Sciatic nerve (tissue), 2 donors: ENCODE data around the gene SCG5. TPM values are rescaled to one million over a fixed set of nuclear protein-coding genes. Genes with fewer than 3 reads are reported as not detected.
"Not testable (repeated sequence)": the region's sequence is repeated elsewhere in the genome, so short reads cannot be mapped to it uniquely, and the experiment has no call there.

Experiments
- ATAC-seq: fragments of 200-7000 bp; cut with Tn5 transposase; one replicate; pipeline ENCODE4 v1.9.1; 2020; ENCODE audit warnings: mild to moderate bottlenecking, moderate library complexity
- DNase-seq: peaks from one replicate; pipeline ENCODE4 v3.0.0-alpha.2; 2020; ENCODE audit warnings: low spot score
- intact Hi-C: fragments of 100-400 bp; cut with DNase I; formaldehyde crosslinking; loops from one replicate; pipeline ENCODE4 v1.14.2; 2022
- total RNA-seq: library from RNA; stranded (reverse); fragmentation: NEBNext Ultra II Directional; extraction: Animal tissue kit (Norgen Biotek cat#: 25700); gene quantifications from one replicate; pipeline ENCODE4 v1.2.1, GENCODE V29; 2021
- donor health status: DM: no; HTN: no; CAD: no.
- donor health status: DM: no; HTN: no; CAD: no.

Gene SCG5, protein sequence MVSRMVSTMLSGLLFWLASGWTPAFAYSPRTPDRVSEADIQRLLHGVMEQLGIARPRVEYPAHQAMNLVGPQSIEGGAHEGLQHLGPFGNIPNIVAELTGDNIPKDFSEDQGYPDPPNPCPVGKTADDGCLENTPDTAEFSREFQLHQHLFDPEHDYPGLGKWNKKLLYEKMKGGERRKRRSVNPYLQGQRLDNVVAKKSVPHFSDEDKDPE
- 2.5 TPM for total RNA-seq

DNA sequence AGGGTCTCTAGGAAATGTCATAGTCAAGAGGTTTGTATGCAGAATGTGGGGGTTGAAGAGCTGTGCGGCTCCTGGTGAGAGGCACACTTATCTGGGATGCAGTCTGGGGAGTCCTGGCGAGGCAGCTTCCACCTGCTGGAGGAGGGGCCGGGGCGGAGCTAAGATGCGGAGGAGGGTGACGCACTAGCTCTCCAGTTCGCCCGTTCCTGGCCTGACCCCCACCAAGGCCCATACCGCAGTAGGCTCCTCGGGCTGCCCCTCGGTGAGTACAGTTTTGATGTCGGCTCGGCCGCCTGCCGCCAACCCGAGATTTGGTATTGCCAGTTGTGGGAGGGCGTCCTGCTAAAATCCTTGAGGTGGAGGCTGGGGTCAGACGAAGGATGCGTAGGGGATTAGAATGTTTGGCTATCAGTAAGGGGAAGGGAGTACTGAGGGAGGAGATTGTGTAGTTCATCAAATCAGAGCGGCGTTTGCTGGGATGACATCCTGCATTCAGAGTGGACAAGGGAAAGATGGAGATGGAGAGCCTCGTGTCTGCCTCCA, at the start of gene SCG5:
SCG5 (plus strand) TSS at position 194 of the 543 bp plus-strand sequence. CDS start 1,883 bp downstream, outside the sequence.
- intact Hi-C loops, result no loop called here
- DNase-seq (no peak), ATAC-seq (peak; percentile 46)

DNA sequence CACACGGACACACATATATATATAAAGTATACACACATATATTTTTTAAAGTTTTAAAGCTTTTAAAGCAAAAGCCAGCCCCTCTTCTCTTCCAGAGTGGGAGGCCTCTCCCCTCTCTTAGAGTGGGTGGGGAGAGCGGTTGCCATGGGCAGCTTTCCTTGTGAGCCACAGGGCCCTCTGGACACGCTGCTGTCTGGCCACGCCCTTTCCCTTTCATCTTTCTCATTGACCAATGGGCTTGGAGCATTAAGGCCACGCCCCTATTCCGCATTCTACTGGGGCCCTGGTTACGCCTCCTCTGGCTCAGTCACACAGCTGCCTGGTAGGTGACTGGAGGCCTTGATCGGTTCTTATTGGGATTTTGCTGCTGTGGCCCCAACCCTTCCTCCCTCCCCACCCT, 48.4 kb upstream of the SCG5 start, which contains the start of gene GOLGA8N:
GOLGA8N (plus strand) TSS at position 306 of the 400 bp plus-strand sequence.
- intact Hi-C loops, ATAC-seq, DNase-seq: not testable (repeated sequence)

DNA sequence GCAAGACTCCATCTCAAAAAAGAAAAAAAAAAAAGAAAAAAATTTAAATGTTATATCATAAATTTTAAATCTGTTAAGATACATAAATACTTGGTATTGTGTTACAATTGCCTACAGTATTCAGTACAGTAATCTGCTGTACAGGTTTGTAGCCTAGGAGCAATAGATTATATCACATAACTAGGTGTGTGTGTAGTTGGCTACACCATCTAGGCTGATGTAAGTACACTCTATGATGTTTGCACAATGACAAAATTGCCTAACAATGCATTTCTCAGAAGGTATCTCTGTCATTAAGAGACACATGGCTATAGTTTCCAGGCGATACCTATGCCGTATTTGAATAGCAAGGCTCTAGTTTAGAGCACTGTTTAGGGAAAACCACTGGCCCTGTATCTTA, 32.0 kb upstream of the SCG5 start:
- DNase-seq, intact Hi-C loops, ATAC-seq: not testable (repeated sequence)

DNA sequence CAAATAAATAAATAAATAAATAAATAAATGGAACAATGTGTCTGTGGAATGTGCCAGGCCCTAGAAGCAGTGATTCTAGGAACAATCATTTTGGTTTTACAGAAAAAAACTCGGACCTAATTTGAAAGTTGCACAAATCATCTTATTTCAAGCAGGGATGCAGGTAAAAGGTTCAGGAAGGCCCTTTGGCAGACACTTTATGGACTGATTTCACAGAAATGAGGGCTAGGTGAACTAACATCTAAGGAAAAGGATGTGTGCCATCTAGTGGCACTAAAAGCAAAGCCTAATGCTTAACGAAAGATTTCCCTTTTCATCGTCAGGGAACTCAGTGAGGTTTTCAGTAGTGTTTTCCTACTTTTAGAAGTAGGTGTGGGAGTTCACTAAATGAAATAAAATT, 30.8 kb upstream of the SCG5 start:
- DNase-seq, intact Hi-C loops, ATAC-seq: not testable (repeated sequence)

DNA sequence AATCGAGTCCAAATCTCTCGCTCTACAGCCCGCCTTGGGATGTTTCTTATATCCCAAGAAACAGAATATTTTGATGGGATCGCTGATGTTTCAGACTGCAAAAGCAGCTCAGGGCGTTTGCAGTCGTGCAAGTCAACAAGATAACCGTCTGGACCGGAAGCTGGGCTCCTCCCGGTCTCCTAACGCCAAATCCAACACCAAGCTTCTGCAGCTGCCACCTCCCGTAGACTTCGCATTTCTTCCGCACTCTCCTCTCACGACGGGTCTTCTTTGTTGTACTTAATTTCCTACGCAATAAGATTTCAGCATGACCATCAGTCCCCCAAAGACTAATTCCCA, 26.8 kb upstream of the SCG5 start:
- ATAC-seq, result peak; percentile 82
- intact Hi-C loops, DNase-seq: not testable (repeated sequence)

DNA sequence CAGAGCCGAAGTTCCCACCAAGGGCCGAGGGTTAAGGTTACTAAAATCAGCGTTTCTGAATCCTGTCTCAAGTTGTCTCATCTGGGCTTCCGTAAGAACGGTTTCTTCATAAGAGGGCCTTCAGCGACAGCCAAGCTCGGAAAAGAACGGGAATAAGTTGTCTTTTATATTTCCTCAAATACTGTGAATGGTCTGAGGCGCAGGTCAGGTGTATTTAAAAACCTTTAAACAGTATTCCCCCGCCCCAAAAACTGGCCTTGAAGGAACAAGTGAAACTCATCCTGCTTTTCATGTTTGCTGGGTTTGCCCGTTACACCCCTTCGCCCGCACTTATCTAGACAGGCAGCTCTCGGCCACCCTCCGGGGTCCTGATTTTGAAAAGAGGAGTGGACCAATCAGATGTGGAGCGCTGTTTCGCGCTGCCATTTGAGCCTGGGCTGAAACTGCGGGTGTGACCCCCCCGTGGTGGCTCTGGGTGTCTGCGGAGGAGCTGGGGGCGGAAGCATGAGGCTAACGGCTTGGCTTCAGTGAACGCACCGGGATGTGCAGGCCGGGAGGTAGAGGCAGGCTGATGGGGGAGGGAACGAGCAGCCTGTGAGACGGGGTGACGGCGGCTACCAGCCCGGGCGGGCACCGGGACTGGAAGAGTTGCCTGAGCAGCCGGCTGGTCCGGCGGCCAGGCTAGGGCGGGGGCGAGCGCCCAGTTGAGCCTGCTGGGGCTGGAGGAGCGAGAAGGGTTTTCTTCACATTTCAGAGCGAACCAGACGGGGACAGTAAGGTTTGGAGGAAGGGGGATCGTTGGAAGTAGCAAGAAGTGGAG, 26.2 kb upstream of the SCG5 start, which contains the start of gene ARHGAP11A:
ARHGAP11A (plus strand) TSS at position 454 of the 820 bp plus-strand sequence. CDS start 708 bp downstream, outside the sequence.
- DNase-seq (peak; percentile 85), ATAC-seq (peak; percentile 96)
- intact Hi-C loops, result not testable (repeated sequence)

DNA sequence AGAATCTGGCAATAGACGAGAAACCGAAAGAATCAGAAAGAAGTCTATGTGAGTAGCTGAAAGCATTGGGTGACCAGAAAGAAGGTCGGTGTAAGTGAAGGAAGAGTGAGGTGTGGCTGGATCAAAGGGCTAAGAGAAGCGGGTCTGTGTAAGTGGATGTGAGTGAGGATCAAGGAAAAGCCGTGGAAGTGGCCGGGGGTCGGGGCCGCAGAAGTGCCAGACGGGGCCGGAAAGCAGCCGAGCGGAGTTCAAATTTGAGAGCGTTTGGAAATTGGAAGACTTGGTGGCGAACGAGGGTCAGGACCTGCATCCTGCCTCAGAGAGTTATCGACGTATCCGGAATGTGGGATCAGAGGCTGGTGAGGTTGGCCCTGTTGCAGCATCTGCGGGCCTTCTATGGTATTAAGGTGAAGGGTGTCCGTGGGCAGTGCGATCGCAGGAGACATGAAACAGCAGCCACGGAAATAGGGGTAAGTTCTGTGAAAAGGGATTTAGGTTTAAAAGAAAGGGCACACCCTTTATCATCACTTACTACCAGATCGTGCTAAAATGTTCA, 25.6 kb upstream of the SCG5 start:
- DNase-seq, ATAC-seq, intact Hi-C loops: not testable (repeated sequence)

DNA sequence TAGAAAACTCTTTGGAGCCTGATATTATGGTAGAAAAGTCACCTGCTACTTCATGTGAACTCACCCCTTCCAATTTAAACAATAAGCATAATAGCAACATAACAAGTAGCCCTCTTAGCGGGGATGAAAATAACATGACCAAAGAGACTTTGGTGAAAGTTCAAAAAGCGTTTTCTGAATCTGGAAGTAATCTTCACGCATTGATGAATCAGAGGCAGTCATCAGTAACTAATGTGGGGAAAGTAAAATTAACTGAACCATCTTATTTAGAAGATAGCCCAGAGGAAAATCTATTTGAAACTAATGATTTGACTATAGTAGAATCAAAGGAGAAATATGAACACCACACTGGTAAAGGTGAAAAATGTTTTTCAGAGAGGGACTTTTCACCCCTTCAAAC, 5.1 kb upstream of the SCG5 start:
- no peak for ATAC-seq
- intact Hi-C loops, result no loop called here

DNA sequence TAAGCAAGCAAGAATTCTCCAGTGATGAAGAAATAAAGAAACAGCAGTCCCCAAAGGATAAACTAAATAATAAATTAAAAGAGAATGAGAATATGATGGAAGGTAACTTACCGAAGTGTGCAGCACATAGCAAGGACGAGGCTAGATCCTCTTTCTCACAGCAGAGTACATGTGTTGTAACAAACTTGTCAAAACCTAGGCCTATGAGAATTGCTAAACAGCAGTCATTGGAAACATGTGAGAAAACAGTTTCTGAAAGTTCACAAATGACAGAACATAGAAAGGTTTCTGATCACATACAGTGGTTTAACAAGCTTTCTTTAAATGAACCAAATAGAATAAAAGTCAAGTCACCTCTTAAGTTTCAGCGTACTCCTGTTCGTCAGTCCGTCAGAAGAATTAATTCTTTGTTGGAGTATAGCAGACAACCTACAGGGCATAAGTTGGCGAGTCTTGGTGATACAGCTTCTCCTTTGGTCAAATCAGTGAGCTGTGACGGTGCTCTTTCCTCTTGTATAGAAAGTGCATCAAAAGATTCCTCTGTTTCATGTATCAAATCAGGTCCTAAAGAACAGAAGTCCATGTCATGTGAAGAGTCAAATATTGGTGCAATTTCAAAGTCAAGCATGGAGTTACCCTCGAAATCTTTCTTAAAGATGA, 4.5 kb upstream of the SCG5 start:
- no peak for ATAC-seq
- no peak for DNase-seq
- intact Hi-C loops, result no loop called here

More for the DNA sequence above, 5.1 kb upstream of the SCG5 start:
- no peak for DNase-seq

DNA sequence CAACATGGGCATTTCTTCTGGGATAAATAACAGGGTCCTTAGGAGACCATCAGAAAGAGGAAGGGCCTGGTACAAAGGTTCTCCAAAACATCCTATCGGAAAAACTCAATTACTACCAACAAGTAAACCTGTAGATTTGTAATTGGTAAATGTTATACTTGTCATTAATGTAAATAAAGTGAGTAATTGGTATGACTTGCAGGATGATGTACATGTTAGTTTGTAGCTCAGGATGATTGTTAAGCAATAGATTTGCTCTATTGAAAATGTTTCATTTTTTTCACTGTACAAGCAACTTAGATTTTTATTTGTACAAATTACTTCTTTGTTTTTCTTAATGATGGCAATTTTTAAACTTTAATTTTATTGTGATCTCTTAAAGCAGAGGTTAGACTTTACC, 3.8 kb upstream of the SCG5 start:
- DNase-seq (no peak), ATAC-seq (no peak)
- intact Hi-C loops, result no loop called here

DNA sequence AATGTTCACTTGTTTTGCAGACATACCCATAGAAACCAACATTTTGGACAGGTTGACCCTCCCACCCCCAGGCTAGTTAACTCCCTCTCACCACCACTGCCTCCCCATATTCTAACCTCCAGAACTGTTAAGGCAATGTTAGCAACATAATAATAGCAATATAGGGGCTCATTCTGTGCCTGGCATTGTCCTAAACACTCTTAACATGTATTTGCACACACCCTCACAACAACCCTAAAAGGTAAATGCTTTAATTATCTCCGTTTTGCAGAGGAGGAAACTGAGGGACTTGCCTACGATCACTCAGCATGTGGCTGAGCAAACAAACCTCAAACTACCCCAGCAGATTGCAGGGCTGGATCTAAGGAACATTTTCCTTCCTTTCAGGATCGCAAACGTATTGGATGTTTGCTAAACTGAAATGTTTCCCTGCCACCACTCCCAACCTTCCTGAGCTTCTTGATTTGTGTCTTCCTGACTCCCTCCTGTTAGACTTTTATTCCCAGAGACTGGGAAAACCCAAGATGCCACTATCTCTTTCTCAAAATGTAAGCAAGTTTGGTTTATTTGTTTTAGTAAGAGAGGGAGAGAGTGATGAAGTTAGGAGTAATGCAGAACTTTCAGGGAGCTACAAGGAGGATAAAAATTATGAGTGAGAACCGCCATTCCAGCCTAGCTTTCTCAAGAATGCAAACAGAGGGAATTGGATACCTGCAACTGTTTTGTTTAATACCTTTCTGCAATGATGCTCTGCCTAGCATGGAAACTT, 1.3 kb downstream of the SCG5 start:
- ATAC-seq (no peak), DNase-seq (no peak)
- intact Hi-C loops, result no loop called here

DNA sequence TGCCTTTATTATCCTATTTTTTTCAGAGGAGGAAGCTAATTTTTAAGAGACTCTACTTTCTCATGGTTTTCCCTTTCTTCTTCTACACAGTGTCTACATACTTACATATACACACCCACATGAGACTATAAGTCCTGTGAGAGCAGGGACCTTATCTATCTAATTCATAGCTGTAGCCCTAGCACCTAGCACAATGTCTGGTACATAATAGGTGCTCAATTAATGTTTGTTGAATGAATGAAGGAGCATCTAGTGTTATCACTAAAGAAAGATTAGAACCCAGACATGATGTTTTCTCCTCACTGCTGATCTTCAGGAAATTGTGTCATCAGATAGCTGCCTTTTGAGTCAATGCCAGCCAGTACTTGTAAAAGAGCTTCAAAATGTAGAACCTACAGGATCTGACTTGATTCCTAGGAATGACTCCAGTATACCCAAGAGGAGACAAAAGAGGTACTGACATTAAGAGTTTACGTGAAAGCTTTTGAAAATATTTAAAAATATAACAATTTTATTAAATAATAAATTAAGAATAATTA, 2.5 kb downstream of the SCG5 start:
- DNase-seq (no peak), ATAC-seq (no peak)
- intact Hi-C loops, result no loop called here

DNA sequence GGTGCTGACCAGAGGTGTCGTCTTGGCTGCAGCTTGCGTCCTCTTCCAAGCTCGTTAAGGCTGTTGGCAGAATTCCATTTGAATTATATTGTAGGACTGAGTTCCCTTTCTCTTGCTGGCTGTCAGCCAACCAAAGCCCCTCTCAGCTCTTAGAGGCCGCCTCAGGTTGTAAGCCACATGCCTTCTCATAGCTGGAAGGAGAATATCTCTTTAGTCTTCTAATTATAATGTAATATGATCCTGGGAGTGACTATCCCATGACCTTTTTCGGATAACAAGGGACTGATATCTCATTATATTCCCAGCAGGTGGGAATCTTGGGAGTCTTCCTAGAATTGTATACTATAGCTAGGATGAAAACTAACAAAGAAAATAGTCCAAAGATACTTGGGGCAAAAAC, 4.8 kb downstream of the SCG5 start:
- intact Hi-C loops, result no loop called here
- DNase-seq, result no peak
- no peak for ATAC-seq

DNA sequence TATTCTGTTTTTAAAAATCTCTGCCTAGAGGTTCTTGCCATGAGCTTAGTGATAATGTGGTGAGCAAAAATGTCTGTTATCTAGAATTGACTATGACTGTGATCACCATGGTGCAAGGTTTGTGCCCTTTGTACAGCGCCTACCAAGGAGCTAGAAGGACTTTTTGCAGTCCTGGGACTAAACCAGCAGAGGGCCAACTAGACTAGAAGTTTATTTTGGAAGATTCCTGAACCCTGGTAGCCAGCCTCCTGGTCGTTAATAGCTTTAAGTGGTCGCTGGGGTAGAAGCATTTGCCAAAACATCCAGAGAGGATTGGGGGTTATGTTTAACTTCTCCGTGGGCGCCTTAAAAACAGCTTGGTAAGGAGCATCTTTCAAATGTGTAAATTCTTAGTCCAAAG, 7.8 kb downstream of the SCG5 start:
- intact Hi-C loops, result no loop called here
- DNase-seq (no peak), ATAC-seq (no peak)

DNA sequence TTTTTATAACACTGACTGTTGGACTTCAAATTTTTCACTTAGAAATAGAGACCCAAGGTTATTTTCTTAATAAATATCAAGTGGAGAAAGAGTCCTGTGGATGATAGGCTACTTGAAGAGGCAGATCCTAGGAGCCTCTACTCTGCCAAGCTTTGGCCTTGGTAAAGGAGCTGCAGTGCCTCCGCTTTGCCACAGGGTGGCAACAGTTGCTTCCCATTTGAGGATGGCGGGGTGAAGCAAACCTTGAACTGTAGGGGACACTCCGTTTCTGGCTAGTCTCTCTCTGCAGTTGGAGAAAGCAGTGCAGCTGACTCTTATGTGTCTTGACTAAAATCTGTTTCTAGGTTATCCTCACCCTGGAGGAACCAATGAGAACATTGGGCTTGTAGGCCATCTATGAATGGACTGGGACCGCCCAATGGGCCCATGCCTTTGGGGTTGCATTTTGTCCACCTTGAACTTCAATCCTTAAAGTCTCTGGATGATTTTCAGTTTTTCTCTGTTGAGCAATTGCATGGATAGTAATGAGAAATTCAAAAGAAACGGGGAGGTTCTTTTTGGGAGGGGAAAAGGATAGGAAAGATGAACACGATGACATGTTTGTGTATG, 9.8 kb downstream of the SCG5 start:
- DNase-seq (no peak), ATAC-seq (peak; percentile 69)

DNA sequence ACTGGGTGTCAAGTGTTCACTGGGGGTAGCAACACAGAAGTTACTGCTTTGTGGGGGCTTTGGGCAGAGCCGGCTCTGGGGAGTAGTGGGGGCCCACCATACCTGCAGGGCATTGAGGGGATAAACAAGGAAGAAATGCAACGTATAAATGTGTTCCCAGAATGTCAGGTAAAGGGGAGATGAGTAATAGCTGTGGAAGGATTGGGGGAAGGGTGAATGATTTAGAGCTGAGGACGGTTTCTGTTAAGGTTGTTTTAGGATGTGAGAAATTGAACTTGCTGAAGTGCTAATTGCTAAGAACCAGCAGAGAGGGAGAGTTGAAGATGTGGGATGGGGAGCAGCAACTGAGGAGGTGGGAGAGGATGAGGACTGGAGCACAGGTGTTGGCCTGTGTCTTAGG, 10.7 kb downstream of the SCG5 start:
- no peak for DNase-seq

More for the DNA sequence above, 9.8 kb downstream of the SCG5 start:
- intact Hi-C loops, result no loop called here

DNA sequence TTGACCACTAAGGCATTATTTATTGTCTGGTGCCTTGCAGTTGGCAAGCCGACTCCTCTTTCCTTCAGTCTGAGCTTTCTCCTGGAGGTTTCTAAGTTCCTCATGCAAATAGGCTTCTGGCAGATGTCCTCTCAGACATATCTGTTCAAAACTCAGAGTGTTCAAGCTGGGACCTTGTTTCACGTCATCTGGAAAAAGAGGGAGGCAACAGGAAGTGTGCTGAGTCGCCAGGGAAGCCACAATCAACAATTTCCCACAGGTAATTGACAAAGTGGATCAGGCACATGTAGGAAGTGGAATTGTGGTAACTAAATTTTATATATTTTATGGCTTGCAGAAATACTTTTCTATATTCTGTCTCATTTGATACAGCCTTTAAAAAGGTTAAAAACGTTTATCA, 14.6 kb downstream of the SCG5 start:
- intact Hi-C loops, result loop anchor here (5.0 kb wide), 1 partner anchor 341 kb away; no protein-coding TSS in a partner anchor
- no peak for ATAC-seq
- DNase-seq, result no peak

More for the DNA sequence above, 10.7 kb downstream of the SCG5 start:
- intact Hi-C loops, result no loop called here
- no peak for ATAC-seq

DNA sequence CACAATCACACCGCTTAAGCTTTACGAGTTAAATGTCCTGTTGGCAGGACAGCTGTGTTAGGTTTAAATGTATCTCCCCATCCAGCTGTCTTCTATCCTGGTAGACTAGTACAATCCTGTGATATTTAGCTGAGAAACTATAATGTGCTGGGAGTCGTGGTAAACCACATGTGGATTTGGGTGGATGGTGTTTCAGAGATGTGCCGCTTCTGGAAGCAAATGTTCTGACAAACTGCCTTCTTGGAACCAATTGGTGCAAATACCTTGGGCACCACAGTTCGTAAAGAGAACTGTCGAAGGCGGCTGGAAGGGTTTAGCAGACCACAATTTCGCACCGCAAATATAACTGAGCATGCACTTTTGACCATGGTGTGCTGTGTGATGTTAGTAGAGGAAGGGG, 15.0 kb downstream of the SCG5 start:
- DNase-seq, result no peak
- no peak for ATAC-seq
- intact Hi-C loops, result loop anchor here (5.0 kb wide), 1 partner anchor 341 kb away; no protein-coding TSS in a partner anchor
